Activated CD4-positive, alpha-beta memory T cell treated with anti-CD3 and anti-CD28 coated beads for 36 hours (primary cell): ENCODE measurements around the gene C20orf204. TPM values are rescaled to one million over a fixed set of nuclear protein-coding genes. Genes with fewer than 3 reads are reported as not detected.

Experiments used
- CTCF ChIA-PET: fragments of 350-600 bp; sonication (Branson Sonifier 250); formaldehyde crosslinking; loops from one replicate; lab custom pipeline; 2021; ENCODE audit warnings: antibody characterized with exemption, inconsistent platforms; lab: Charles Lee
- POLR2A ChIA-PET: fragments of 350-600 bp; sonication (Branson Sonifier 250); formaldehyde crosslinking; loops from one replicate; lab custom pipeline; 2021; ENCODE audit warnings: antibody characterized with exemption; lab: Charles Lee
- DNase-seq: peaks from one replicate; pipeline ENCODE4 v3.0.0-alpha.2; 2020
- H3K27ac Mint-ChIP-seq: one replicate; pipeline ENCODE4 v1.8.0; 2021; ENCODE audit warnings: mixed read lengths
- H3K27me3 Mint-ChIP-seq: one replicate; pipeline ENCODE4 v1.8.0; 2021; ENCODE audit warnings: mixed read lengths
- H3K36me3 Mint-ChIP-seq: one replicate; pipeline ENCODE4 v1.8.0; 2021; ENCODE audit warnings: mixed read lengths
- H3K4me1 Mint-ChIP-seq: one replicate; pipeline ENCODE4 v1.8.0; 2021; ENCODE audit warnings: low read depth, mixed read lengths
- H3K4me3 Mint-ChIP-seq: one replicate; pipeline ENCODE4 v1.8.0; 2021; ENCODE audit warnings: mild to moderate bottlenecking, mixed read lengths
- H3K9me3 Mint-ChIP-seq: one replicate; pipeline ENCODE4 v1.8.0; 2021; ENCODE audit warnings: mixed read lengths
- intact Hi-C: fragments of 100-400 bp; cut with micrococcal nuclease; formaldehyde crosslinking; loops from one replicate; pipeline ENCODE4 v1.15.1; 2023
- total RNA-seq, 2 experiments: library from RNA; stranded (reverse); gene quantifications; one replicate each; pipeline ENCODE4 v1.2.3, GENCODE V29; 2021

Gene C20orf204
- total RNA-seq, 2 experiments from 2014 or later: 3.1 TPM

GRCh38 chr20:64063389-64064144 is 27.6 kb downstream of the C20orf204 start:
- DNase-seq: peak; percentile 55
- CTCF ChIA-PET: interaction anchor here (0.6 to 1.8 kb wide), 8 partner anchors 13 to 526 kb away, joined by 3 to 14 read pairs (median 4); partner anchors contain the start of genes OPRL1, PRPF6, PTK6 and RGS19
- no peaks in the 10 kb centered on the region for H3K36me3 Mint-ChIP-seq
- POLR2A ChIA-PET: interaction anchor here (0.6 to 1.9 kb wide), 5 partner anchors 16 to 366 kb away, joined by 3 to 4 read pairs (median 3); partner anchors contain the start of genes OPRL1, PRPF6 and RGS19
- no peaks in the 10 kb centered on the region for H3K27me3 Mint-ChIP-seq
- H3K9me3 Mint-ChIP-seq: no peaks in the 10 kb centered on the region
- H3K4me1 Mint-ChIP-seq: peaks cover 42% of the 10 kb centered on the region
- intact Hi-C loops: loop anchor here (1.0 to 10.0 kb wide), 5 partner anchors 15 to 529 kb away; partner anchors contain the start of genes DNAJC5, PTK6 and UCKL1
- H3K4me3 Mint-ChIP-seq: peak overlapping the region; percentile 85
- peak overlapping the region; percentile 69 for H3K27ac Mint-ChIP-seq

GRCh38 chr20:64064145-64064698 is 28.2 kb downstream of the C20orf204 start:
- peak overlapping the region; percentile 85 for H3K4me3 Mint-ChIP-seq
- peaks cover 42% of the 10 kb centered on the region for H3K4me1 Mint-ChIP-seq
- intact Hi-C loops: loop anchor here (10.0 kb wide), 3 partner anchors 61 to 529 kb away; partner anchors contain the start of genes DNAJC5 and PTK6
- H3K36me3 Mint-ChIP-seq: no peaks in the 10 kb centered on the region
- H3K27ac Mint-ChIP-seq: peak overlapping the region; percentile 49
- DNase-seq: no peak
- no peaks in the 10 kb centered on the region for H3K27me3 Mint-ChIP-seq
- ChIA-PET CTCF (interaction anchor here (0.8 to 1.1 kb wide), 2 partner anchors 15 to 56 kb away, joined by 3 to 4 read pairs; partner anchors contain the start of genes OPRL1 and RGS19), POLR2A (interaction anchor here (1.2 kb wide), 1 partner anchor 84 kb away, joined by 4 read pairs; the partner anchor contains the start of gene PRPF6)
- no peaks in the 10 kb centered on the region for H3K9me3 Mint-ChIP-seq

- no peaks in the 10 kb centered on the region for H3K9me3 Mint-ChIP-seq
- H3K4me1 Mint-ChIP-seq: peaks cover 42% of the 10 kb centered on the region
- no peaks in the 10 kb centered on the region for H3K36me3 Mint-ChIP-seq
- POLR2A ChIA-PET: interaction anchor here (1.2 to 1.6 kb wide), 3 partner anchors 11 to 85 kb away, joined by 4 to 5 read pairs (median 4); partner anchors contain the start of gene PRPF6
- DNase-seq: no peak
- peak overlapping the region; percentile 7 for H3K4me3 Mint-ChIP-seq
- intact Hi-C loops: loop anchor here (10.0 kb wide), 3 partner anchors 59 to 531 kb away; partner anchors contain the start of genes DNAJC5 and PTK6
- no peaks in the 10 kb centered on the region for H3K27me3 Mint-ChIP-seq
- peak overlapping the region; percentile 83 for H3K27ac Mint-ChIP-seq
- CTCF ChIA-PET: interaction anchor here (0.7 to 2.0 kb wide), 6 partner anchors 8 to 221 kb away, joined by 3 to 12 read pairs (median 4); no protein-coding TSS in a partner anchor
Observed at GRCh38 chr20:64065062-64065973, 29.3 kb downstream of the C20orf204 start.

- Mint-ChIP-seq H3K4me1 (peaks cover 42% of the 10 kb centered on the region), H3K9me3 (no peaks in the 10 kb centered on the region), H3K4me3 (peak overlapping the region; percentile 7), H3K27ac (peak overlapping the region; percentile 83), H3K27me3 (no peaks in the 10 kb centered on the region), H3K36me3 (no peaks in the 10 kb centered on the region)
- intact Hi-C loops: loop anchor here (1.0 to 10.0 kb wide), 4 partner anchors 11 to 531 kb away; partner anchors contain the start of genes DNAJC5 and PTK6
- ChIA-PET CTCF (interaction anchor here (0.7 to 2.0 kb wide), 6 partner anchors 9 to 220 kb away, joined by 3 to 12 read pairs (median 4); no protein-coding TSS in a partner anchor), POLR2A (interaction anchor here (1.2 to 1.6 kb wide), 2 partner anchors 10 to 12 kb away, joined by 4 to 5 read pairs; no protein-coding TSS in a partner anchor)
- DNase-seq: peak; percentile 90
Observed at GRCh38 chr20:64065974-64066343, 30.0 kb downstream of the C20orf204 start.

- ChIA-PET CTCF (interaction anchor here (2.0 kb wide), 1 partner anchor 28 kb away, joined by 12 read pairs; no protein-coding TSS in a partner anchor), POLR2A (no interaction called here)
- H3K4me1 Mint-ChIP-seq: peaks cover 42% of the 10 kb centered on the region
- intact Hi-C loops: loop anchor here (10.0 kb wide), 3 partner anchors 58 to 532 kb away; partner anchors contain the start of genes DNAJC5 and PTK6
- no peak for DNase-seq
- H3K27ac Mint-ChIP-seq: peak overlapping the region; percentile 57
- no peaks in the 10 kb centered on the region for H3K9me3 Mint-ChIP-seq
- no peaks in the 10 kb centered on the region for H3K27me3 Mint-ChIP-seq
- H3K36me3 Mint-ChIP-seq: no peaks in the 10 kb centered on the region
- H3K4me3 Mint-ChIP-seq: no peak overlapping the region
Observed at GRCh38 chr20:64067005-64067632, 31.1 kb downstream of the C20orf204 start.

GRCh38 chr20:64067733-64068307 is 31.8 kb downstream of the C20orf204 start:
- intact Hi-C loops: loop anchor here (10.0 kb wide), 3 partner anchors 57 to 533 kb away; partner anchors contain the start of genes DNAJC5 and PTK6
- ChIA-PET POLR2A (no interaction called here), CTCF (no interaction called here)
- Mint-ChIP-seq H3K27ac (no peak overlapping the region), H3K36me3 (no peaks in the 10 kb centered on the region), H3K4me1 (peaks cover 42% of the 10 kb centered on the region), H3K4me3 (no peak overlapping the region), H3K9me3 (no peaks in the 10 kb centered on the region), H3K27me3 (no peaks in the 10 kb centered on the region)
- no peak for DNase-seq

- ChIA-PET CTCF (interaction anchor here (1.0 kb wide), 1 partner anchor 28 kb away, joined by 3 read pairs; no protein-coding TSS in a partner anchor), POLR2A (no interaction called here)
- Mint-ChIP-seq H3K4me1 (peaks cover 42% of the 10 kb centered on the region), H3K27me3 (no peaks in the 10 kb centered on the region), H3K27ac (no peak overlapping the region), H3K4me3 (no peak overlapping the region), H3K9me3 (no peaks in the 10 kb centered on the region), H3K36me3 (no peaks in the 10 kb centered on the region)
- intact Hi-C loops: loop anchor here (10.0 kb wide), 3 partner anchors 56 to 534 kb away; partner anchors contain the start of genes DNAJC5 and PTK6
- DNase-seq: no peak
Observed at GRCh38 chr20:64068386-64069208, 32.6 kb downstream of the C20orf204 start.

- CTCF ChIA-PET: interaction anchor here (1.0 to 1.3 kb wide), 5 partner anchors 10 to 52 kb away, joined by 3 to 8 read pairs (median 4); partner anchors contain the start of gene RGS19
- Mint-ChIP-seq H3K27ac (no peak overlapping the region), H3K4me1 (peaks cover 36% of the 10 kb centered on the region), H3K27me3 (no peaks in the 10 kb centered on the region), H3K36me3 (no peaks in the 10 kb centered on the region), H3K4me3 (no peak overlapping the region), H3K9me3 (no peaks in the 10 kb centered on the region)
- POLR2A ChIA-PET: no interaction called here
- intact Hi-C loops: loop anchor here (10.0 kb wide), 3 partner anchors 56 to 534 kb away; partner anchors contain the start of genes DNAJC5 and PTK6
- no peak for DNase-seq
Observed at GRCh38 chr20:64069209-64069613, 33.2 kb downstream of the C20orf204 start.

GRCh38 chr20:64069614-64070243 is 33.7 kb downstream of the C20orf204 start:
- Mint-ChIP-seq H3K27me3 (no peaks in the 10 kb centered on the region), H3K27ac (no peak overlapping the region), H3K36me3 (no peaks in the 10 kb centered on the region), H3K4me3 (no peak overlapping the region), H3K4me1 (peaks cover 30% of the 10 kb centered on the region), H3K9me3 (no peaks in the 10 kb centered on the region)
- CTCF ChIA-PET: interaction anchor here (0.8 to 1.3 kb wide), 5 partner anchors 9 to 52 kb away, joined by 3 to 8 read pairs (median 4); partner anchors contain the start of gene RGS19
- DNase-seq: peak; percentile 44
- intact Hi-C loops: loop anchor here (10.0 kb wide), 3 partner anchors 55 to 535 kb away; partner anchors contain the start of genes DNAJC5 and PTK6
- POLR2A ChIA-PET: interaction anchor here (0.6 to 0.8 kb wide), 2 partner anchors 10 to 939 kb away, joined by 3 read pairs; partner anchors contain the start of genes OPRL1 and RGS19
